GM23338 (cell line): ENCODE data around the gene CATSPERE. TPM values are rescaled to one million over a fixed set of nuclear protein-coding genes. Genes with fewer than 3 reads are reported as not detected.

ENCODE experiments used
- ATAC-seq: fragments of 200-7000 bp; cut with Tn5 transposase; 3 replicates; pipeline ENCODE4 v1.9.1; 2020
- DNase-seq: peaks from one replicate; pipeline ENCODE4 v3.0.0-alpha.2; 2015; ENCODE audit warnings: low spot score
- H2AFZ ChIP-seq: fragments of 200-600 bp; sonication (generic); 2 replicates; pipeline ENCODE4 v1.8.0; 2016; ENCODE audit warnings: antibody characterized with exemption, mild to moderate bottlenecking, moderate library complexity
- H3F3A ChIP-seq: fragments of 200-600 bp; sonication (generic); replicated peaks from 2 replicates; pipeline ENCODE4 v1.8.0; 2017; ENCODE audit warnings: antibody characterized with exemption, mixed run types, low read depth
- H3K27ac ChIP-seq: fragments of 200-600 bp; sonication (generic); 2 replicates; pipeline ENCODE4 v1.6.1; 2016; ENCODE audit warnings: low read depth
- H3K27me3 ChIP-seq: fragments of 200-600 bp; sonication (generic); 2 replicates; pipeline ENCODE4 v1.8.0; 2016; ENCODE audit warnings: mild to moderate bottlenecking, mixed run types, moderate library complexity; ENCODE audit not compliant: insufficient read depth
- H3K36me3 ChIP-seq: fragments of 200-600 bp; sonication (generic); 2 replicates; pipeline ENCODE4 v1.8.0; 2016; ENCODE audit warnings: mild to moderate bottlenecking; ENCODE audit not compliant: insufficient read depth
- H3K4me1 ChIP-seq: fragments of 200-600 bp; sonication (generic); 2 replicates; pipeline ENCODE4 v1.8.0; 2016; ENCODE audit warnings: mild to moderate bottlenecking, moderate library complexity; ENCODE audit not compliant: insufficient read depth
- H3K4me2 ChIP-seq: fragments of 200-600 bp; sonication (generic); 2 replicates; pipeline ENCODE4 v1.7.1; 2017; ENCODE audit warnings: mixed run types
- H3K4me3 ChIP-seq: fragments of 200-600 bp; sonication (generic); 2 replicates; pipeline ENCODE4 v1.6.1; 2016; ENCODE audit warnings: mixed run types
- H3K79me2 ChIP-seq: fragments of 200-600 bp; sonication (generic); replicated peaks from 2 replicates; pipeline ENCODE4 v1.8.0; 2017; ENCODE audit warnings: mild to moderate bottlenecking; ENCODE audit not compliant: insufficient read depth
- H3K9me2 ChIP-seq: fragments of 200-600 bp; sonication (generic); 2 replicates; pipeline ENCODE4 v1.8.0; 2017; ENCODE audit not compliant: insufficient read depth
- H4K20me1 ChIP-seq: fragments of 200-600 bp; sonication (generic); replicated peaks from 2 replicates; pipeline ENCODE4 v1.8.0; 2017; ENCODE audit warnings: mild to moderate bottlenecking; ENCODE audit not compliant: insufficient read depth
- H3K27ac Mint-ChIP-seq: 2 replicates; pipeline ENCODE4 v1.8.0; 2020; ENCODE audit warnings: inconsistent platforms, mild to moderate bottlenecking, moderate library complexity, mixed read lengths
- H3K27me3 Mint-ChIP-seq: 3 replicates; pipeline ENCODE4 v1.8.0; 2022; ENCODE audit warnings: low read depth, mild to moderate bottlenecking, moderate library complexity, mixed read lengths, inconsistent platforms; ENCODE audit not compliant: insufficient read depth, poor library complexity
- H3K36me3 Mint-ChIP-seq: 3 replicates; pipeline ENCODE4 v1.8.0; 2021; ENCODE audit warnings: low read depth, mild to moderate bottlenecking, inconsistent platforms, moderate library complexity, mixed read lengths
- H3K4me1 Mint-ChIP-seq: 3 replicates; pipeline ENCODE4 v1.8.0; 2020; ENCODE audit warnings: mild to moderate bottlenecking, inconsistent platforms, mixed read lengths
- H3K4me3 Mint-ChIP-seq: 3 replicates; pipeline ENCODE4 v1.8.0; 2021; ENCODE audit warnings: moderate library complexity, mild to moderate bottlenecking, inconsistent platforms, mixed read lengths
- H3K9me3 Mint-ChIP-seq: 3 replicates; pipeline ENCODE4 v1.8.0; 2020; ENCODE audit warnings: moderate library complexity, mild to moderate bottlenecking, inconsistent platforms, mixed read lengths
- CTCF ChIP-seq, 2 experiments: fragments of 200-600 bp in 1 of 2; sonication (generic) in 1 of 2; conservative IDR thresholded peaks; 2 replicates each; pipeline versions ENCODE4 v1.5.1 to v1.6.1; 2016 to 2017; ENCODE audit warnings: antibody characterized with exemption in 2 of 2, low read depth in 2 of 2, mild to moderate bottlenecking in 2 of 2, moderate library complexity in 1 of 2
- ETS1 ChIP-seq: IDR thresholded peaks from 2 replicates; pipeline ENCODE4 v1.6.1; 2016; ENCODE audit warnings: antibody characterized with exemption
- EZH2 ChIP-seq: fragments of 200-600 bp; sonication (generic); IDR thresholded peaks from one replicate; pipeline ENCODE4 v1.8.0; 2017; ENCODE audit warnings: antibody characterized with exemption, mild to moderate bottlenecking, low read depth; ENCODE audit not compliant: unreplicated experiment
- EZH2phosphoT487 ChIP-seq: fragments of 200-600 bp; sonication (generic); IDR thresholded peaks from one replicate; pipeline ENCODE4 v1.8.1; 2018; ENCODE audit warnings: antibody characterized with exemption; ENCODE audit not compliant: unreplicated experiment
- JUNB ChIP-seq: IDR thresholded peaks from one replicate; pipeline ENCODE4 v1.6.1; 2016; ENCODE audit warnings: antibody characterized with exemption; ENCODE audit not compliant: unreplicated experiment
- NANOG ChIP-seq: IDR thresholded peaks from 2 replicates; pipeline ENCODE4 v1.6.1; 2016; ENCODE audit warnings: antibody characterized with exemption, borderline replicate concordance
- POLR2AphosphoS5 ChIP-seq: IDR thresholded peaks from 2 replicates; pipeline ENCODE4 v1.6.1; 2016; ENCODE audit warnings: antibody characterized with exemption, low read depth
- REST ChIP-seq: IDR thresholded peaks from one replicate; pipeline ENCODE4 v1.6.1; 2018; ENCODE audit warnings: antibody characterized with exemption; ENCODE audit not compliant: unreplicated experiment
- STAT1 ChIP-seq: IDR thresholded peaks from one replicate; pipeline ENCODE4 v1.6.1; 2016; ENCODE audit warnings: antibody characterized with exemption; ENCODE audit not compliant: unreplicated experiment
- ZNF462 ChIP-seq: fragments of 250-450 bp; sonication (Bioruptor Pico); IDR thresholded peaks from 2 replicates; pipeline ENCODE4 v1.5.0; 2020; ENCODE audit warnings: mild to moderate bottlenecking, moderate library complexity
- polyA plus RNA-seq: library from polyadenylated mRNA; unstranded; fragments of >200 nt; fragmentation: Nextera tagmentation; extraction: Ambion mirVana; gene quantifications from 2 replicates; pipeline ENCODE4 v1.2.1, GENCODE V29; 2016
- total RNA-seq: library from RNA; depleted of rRNA; stranded (reverse); fragments of >200 nt; shearing (Covaris generic); gene quantifications from 2 replicates; pipeline ENCODE4 v1.2.3, GENCODE V29; 2014

The CATSPERE gene
- total and polyA plus RNA-seq, 2 experiments from 2014 or later, result 0.70 TPM; not detected in 1

- TF ChIP-seq ZNF462 (CRISPR knock-in tag), result no peak
- no peak for TF ChIP-seq EZH2phosphoT487
- TF ChIP-seq POLR2AphosphoS5, result no peak
- no peak for TF ChIP-seq NANOG
- TF ChIP-seq EZH2, result no peak
Observed at GRCh38 chr1:244651956-244652622, 191.0 kb downstream of the CATSPERE start (continued).

- Histone ChIP-seq H3K79me2 (peaks cover 45% of the 10 kb centered on the region), H3K27ac (peak within 1 kb of the TSS; percentile 97), H2AFZ (peak within 1 kb of the TSS; percentile 88), H3K4me1 (peaks cover 30% of the 10 kb centered on the region), H3K4me2 (peak within 1 kb of the TSS; percentile 77), H3K27me3 (no peaks in the 10 kb centered on the region), H3K4me3 (peak within 1 kb of the TSS; percentile 97), H3K36me3 (no peaks in the 10 kb centered on the region), H3K9me2 (peaks cover 7% of the 10 kb centered on the region; the same call in 1 of the 2 replicates), H3F3A (no peaks in the 10 kb centered on the region), H4K20me1 (peaks cover 19% of the 10 kb centered on the region; the same call in 1 of the 2 replicates)
- Mint-ChIP-seq H3K4me1 (peaks cover 37% of the 10 kb centered on the region), H3K27me3 (peaks cover 2% of the 10 kb centered on the region), H3K9me3 (no peaks in the 10 kb centered on the region), H3K4me3 (peak within 1 kb of the TSS; percentile 80), H3K36me3 (peaks cover 11% of the 10 kb centered on the region), H3K27ac (peak within 1 kb of the TSS; percentile 94)
- DNase-seq, result peak; percentile 100
- ATAC-seq, result peak; percentile 92
- TF ChIP-seq JUNB (no peak), EZH2phosphoT487 (no peak), CTCF (conservative IDR thresholded peaks at IDR 0.05; ENCODE audit: low read depth in 2 of 2) (peak; percentile 38 to 44), EZH2 (no peak), ETS1 (peak; percentile 99), STAT1 (no peak), REST (no peak)
Observed at GRCh38 chr1:244652623-244653438, 191.8 kb downstream of the CATSPERE start, which contains the start of gene DESI2. Gene DESI2 (plus strand): TSS chr1:244653126. CDS start chr1:244653314, 188 bp downstream.
